ENCODE measurements around the gene FBN2. TPM values are rescaled to one million over a fixed set of nuclear protein-coding genes. Genes with fewer than 3 reads are reported as not detected.
"Not testable (repeated sequence)": the region's sequence is repeated elsewhere in the genome, so short reads cannot be mapped to it uniquely, and the experiment has no call there.

Gene FBN2
- total RNA-seq, 1 donor from 2014 or later = 875 TPM

DNA sequence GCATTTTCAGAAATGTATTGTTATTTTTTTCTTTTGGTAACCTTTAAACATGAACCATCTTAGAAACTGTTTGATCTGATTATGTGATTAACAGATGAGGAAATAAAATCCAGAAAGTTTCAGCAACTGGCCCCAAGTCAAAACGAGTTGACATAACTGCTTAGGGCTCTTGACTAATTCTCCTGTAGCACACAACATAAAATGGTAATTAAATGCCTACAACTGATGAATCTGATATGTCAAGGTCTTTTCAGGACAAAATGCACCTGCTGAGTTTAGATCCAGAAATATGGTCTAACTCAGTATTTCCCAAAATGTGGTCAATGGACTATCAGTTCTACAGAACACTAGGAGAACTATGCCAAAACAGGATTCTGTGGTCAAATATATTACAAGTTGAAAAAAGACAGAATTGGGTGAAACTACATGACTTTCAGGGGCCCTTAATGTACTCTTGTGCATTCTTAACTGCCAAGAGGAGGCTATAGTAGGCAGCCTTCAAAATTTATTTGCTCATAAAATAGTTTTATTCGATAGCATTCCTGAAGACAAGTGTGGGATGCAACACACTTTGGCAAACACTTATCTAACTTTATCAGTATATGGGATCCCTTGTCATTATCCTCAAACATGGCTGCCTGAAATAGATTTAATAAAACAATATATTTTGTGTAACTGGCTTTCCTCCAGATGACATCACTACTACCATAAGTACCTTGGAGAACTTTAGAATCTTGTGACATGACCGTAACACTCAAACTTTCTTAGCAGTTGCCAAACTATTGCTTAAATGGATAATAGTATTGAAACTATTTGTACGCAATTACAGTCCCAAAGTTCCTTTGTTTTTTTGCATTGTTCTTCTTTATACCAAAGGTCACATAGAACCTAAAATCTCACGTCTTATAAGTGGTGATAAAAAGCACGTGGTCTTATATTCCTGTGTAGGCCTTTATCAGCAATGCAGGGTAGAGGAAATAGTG lies 59.4 kb downstream of the FBN2 start:
- peak; percentile 54 for DNase-seq (ENCODE audit: low spot score)

- DNase-seq (ENCODE audit: low spot score) = no peak
These were observed 60.1 kb downstream of the FBN2 start for GRCh38 chr5:128477944-128478343.

GRCh38 chr5:128475693-128476092 lies 62.4 kb downstream of the FBN2 start:
- DNase-seq (ENCODE audit: low spot score) = no peak

DNA sequence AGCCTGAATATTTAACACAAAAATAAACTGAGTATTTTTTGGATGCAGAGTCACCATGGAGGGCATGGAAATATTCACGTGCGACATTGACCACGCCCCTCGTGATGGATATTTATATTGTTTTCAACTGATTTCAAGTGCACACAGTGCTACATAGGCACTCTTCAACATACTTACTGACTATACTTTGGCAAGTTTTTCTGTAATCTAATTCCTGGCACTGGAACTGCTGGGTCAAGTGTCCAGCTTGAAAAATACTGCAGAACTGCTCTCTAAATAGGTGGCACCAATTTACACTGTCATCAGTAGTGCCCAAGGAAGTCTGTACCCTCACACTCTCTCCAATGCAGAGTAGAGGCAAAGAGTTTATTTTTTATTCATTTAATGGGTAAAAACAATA lies 65.1 kb downstream of the FBN2 start:
- DNase-seq (ENCODE audit: low spot score) = no peak

DNA sequence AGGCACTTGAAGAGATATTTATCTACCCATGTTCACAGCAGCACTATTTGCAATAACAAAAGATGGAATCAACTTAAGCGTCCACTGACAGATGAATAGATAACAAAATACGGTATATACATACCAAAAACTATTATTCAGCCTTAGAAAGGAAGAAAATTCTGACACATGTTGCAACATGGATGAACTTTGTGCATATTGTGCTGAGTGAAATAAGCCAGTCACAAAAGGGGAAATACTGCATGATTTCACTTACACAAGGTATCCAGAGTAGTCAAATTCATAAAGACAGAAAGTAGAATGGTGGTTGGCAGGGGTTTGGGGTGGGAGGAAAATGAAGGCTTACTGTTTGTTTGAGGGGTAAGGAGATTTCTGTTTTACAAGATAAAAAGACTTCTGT lies 66.0 kb downstream of the FBN2 start:
- no peak for DNase-seq (ENCODE audit: low spot score)

DNA sequence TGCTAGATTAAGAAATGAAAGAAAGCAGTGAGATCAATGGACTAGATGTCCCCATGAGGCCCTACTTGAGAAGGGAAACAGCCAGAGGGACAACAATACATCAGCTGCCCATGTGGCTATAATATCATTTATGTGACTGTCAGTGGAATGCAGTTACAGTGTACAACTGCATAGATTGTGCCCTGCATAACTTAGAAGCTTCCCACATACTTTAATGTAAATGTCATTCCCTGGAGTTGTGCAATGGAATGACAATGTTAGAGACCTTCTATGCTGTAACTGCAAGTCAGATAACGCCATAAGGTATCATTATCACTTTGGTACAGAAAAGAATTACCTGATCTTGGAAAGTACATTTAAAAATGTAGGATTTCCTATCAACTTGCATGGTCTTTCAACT lies 67.4 kb downstream of the FBN2 start:
- no peak for DNase-seq (ENCODE audit: low spot score)

DNA sequence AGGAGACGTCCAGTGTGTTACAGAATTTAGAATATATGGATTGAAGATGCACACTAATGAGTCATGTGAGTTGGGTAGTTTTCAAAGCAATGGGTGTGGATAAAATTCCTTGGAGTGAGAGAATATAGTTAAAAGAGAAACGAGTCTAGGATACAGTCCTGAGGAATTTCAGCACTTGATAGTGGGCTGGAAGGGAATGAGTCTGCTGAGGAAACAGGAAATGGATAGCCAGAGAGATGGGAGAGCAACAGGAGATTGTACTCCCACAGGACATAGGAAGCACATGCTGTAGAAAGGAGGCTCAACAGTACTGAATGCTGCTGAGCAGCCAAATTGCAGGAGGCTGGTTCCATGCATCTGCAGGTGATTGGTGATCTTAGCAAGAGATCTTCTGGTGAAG lies 68.1 kb downstream of the FBN2 start:
- no peak for DNase-seq (ENCODE audit: low spot score)

DNA sequence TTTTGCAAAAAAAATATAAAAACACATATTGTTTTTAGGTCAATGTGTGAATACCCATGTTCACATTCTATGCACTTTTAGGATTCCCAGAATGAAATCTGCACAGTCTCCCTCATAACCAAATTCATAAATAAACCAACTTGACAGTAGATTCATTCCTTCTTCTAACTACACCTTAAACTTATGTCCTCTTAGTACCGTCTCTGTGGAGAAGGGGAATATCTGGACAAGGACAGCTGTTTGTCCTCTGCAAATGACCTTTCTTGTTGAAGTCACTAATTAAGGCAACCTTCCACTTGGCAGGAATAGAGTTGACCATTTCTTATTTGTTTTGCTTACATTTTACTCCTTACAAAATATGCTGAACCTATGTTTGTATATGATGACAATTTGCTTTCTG lies 71.1 kb downstream of the FBN2 start:
- no peak for DNase-seq (ENCODE audit: low spot score)

- DNase-seq (ENCODE audit: low spot score) = no peak
These were observed 71.5 kb downstream of the FBN2 start for GRCh38 chr5:128466554-128466953.

GRCh38 chr5:128464596-128464995 lies 73.4 kb downstream of the FBN2 start:
- no peak for DNase-seq (ENCODE audit: low spot score)

GRCh38 chr5:128462330-128462729 lies 75.7 kb downstream of the FBN2 start:
- DNase-seq (ENCODE audit: low spot score) = no peak

GRCh38 chr5:128457147-128457915 lies 80.7 kb downstream of the FBN2 start:
- DNase-seq (ENCODE audit: low spot score) = peak; percentile 62

GRCh38 chr5:128455841-128456361 lies 82.1 kb downstream of the FBN2 start:
- DNase-seq (ENCODE audit: low spot score) = peak; percentile 59

- no peak for DNase-seq (ENCODE audit: low spot score)
These were observed 84.9 kb downstream of the FBN2 start for GRCh38 chr5:128453121-128453520.

- DNase-seq (ENCODE audit: low spot score) = not testable (repeated sequence)
These were observed 90.8 kb downstream of the FBN2 start for GRCh38 chr5:128447224-128447623.

- DNase-seq (ENCODE audit: low spot score) = no peak
These were observed 96.1 kb downstream of the FBN2 start for GRCh38 chr5:128441941-128442350.

DNA sequence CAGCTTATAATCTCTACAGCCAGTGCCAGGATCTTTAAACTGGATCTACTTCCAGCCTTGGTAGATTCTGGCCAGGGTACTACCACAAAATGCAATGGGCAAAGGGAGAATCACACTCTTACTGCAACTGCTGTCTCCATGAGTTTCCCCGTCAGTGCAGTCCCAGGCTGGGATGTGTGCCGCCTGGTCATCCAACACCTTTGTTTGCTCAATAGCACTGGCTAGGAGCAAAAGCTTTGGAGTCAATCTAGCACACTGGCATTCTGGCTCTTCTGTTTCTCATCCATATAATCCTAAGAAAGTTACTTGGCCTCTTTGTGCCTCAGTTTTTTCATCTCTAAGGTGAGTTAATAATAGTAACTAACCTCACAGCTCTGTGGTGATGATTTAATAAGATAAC lies 96.9 kb downstream of the FBN2 start:
- no peak for DNase-seq (ENCODE audit: low spot score)

GRCh38 chr5:128436749-128437188 lies 101.3 kb downstream of the FBN2 start:
- peak; percentile 83 for DNase-seq (ENCODE audit: low spot score)

DNA sequence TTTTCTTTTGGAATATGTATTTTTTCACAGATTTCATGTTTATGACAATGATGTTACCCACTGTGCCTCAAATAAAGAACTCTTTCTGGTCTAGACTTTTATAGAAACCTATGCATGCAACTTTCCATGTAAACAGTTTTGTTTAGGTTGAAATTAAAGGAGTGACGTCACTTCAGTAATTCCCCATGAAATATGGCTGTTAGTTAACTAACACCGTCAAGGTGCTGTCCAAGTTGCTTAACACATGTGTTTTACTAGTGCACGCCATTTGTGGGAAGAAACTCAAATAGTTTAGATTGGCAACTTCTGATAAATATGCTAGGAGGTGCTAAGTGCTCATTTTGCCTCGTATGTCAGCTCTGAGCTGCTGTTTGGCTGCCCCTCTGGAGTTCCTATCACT lies 102.2 kb downstream of the FBN2 start:
- DNase-seq (ENCODE audit: low spot score) = no peak

GRCh38 chr5:128434993-128435392 lies 103.1 kb downstream of the FBN2 start:
- DNase-seq (ENCODE audit: low spot score) = no peak

GRCh38 chr5:128432913-128433440 lies 105.1 kb downstream of the FBN2 start:
- no peak for DNase-seq (ENCODE audit: low spot score)

- no peak for DNase-seq (ENCODE audit: low spot score)
These were observed 110.1 kb downstream of the FBN2 start for GRCh38 chr5:128427921-128428320.

Data from umbilical cord (tissue), 2 donors.